ENCODE measurements around the gene MAGI2. TPM values are rescaled to one million over a fixed set of nuclear protein-coding genes. Genes with fewer than 3 reads are reported as not detected.

MAGI2 gene
- polyA plus RNA-seq, 1 donor = 2.6 TPM

- Histone ChIP-seq H3K4me1 (ENCODE audit: control insufficient read depth, insufficient read depth, low read length) (no peaks in the 10 kb centered on the region), H3K27me3 (ENCODE audit: control insufficient read depth, insufficient read depth, low read length) (no peaks in the 10 kb centered on the region), H3K27ac (ENCODE audit: low read length) (no peak overlapping the region), H3K4me3 (ENCODE audit: low read length) (no peak overlapping the region), H3K36me3 (ENCODE audit: control insufficient read depth, insufficient read depth, low read length) (no peaks in the 10 kb centered on the region), H3K9me3 (ENCODE audit: control insufficient read depth, low read depth, low read length) (peaks cover 4% of the 10 kb centered on the region)
- WGBS (ENCODE audit: insufficient coverage, low lambda C conversion rate) = 86% methylated on average over 2 of the region's 3 CpGs
- DNase-seq = no peak
These were observed 1473.3 kb downstream of the MAGI2 start for GRCh38 chr7:77980087-77980713.

GRCh38 chr7:77979219-77979618, 1474.2 kb downstream of the MAGI2 start:
- no peaks in the 10 kb centered on the region for H3K27me3 ChIP-seq (ENCODE audit: control insufficient read depth, insufficient read depth, low read length)
- H3K9me3 ChIP-seq (ENCODE audit: control insufficient read depth, low read depth, low read length) = peaks cover 4% of the 10 kb centered on the region
- H3K36me3 ChIP-seq (ENCODE audit: control insufficient read depth, insufficient read depth, low read length) = no peaks in the 10 kb centered on the region
- H3K27ac ChIP-seq (ENCODE audit: low read length) = no peak overlapping the region
- 100% methylated on average over 1 of the region's 5 CpGs for WGBS (ENCODE audit: insufficient coverage, low lambda C conversion rate)
- no peaks in the 10 kb centered on the region for H3K4me1 ChIP-seq (ENCODE audit: control insufficient read depth, insufficient read depth, low read length)
- no peak for DNase-seq
- H3K4me3 ChIP-seq (ENCODE audit: low read length) = no peak overlapping the region

GRCh38 chr7:77975672-77976480, 1477.6 kb downstream of the MAGI2 start:
- Histone ChIP-seq H3K4me1 (ENCODE audit: control insufficient read depth, insufficient read depth, low read length) (no peaks in the 10 kb centered on the region), H3K27me3 (ENCODE audit: control insufficient read depth, insufficient read depth, low read length) (no peaks in the 10 kb centered on the region), H3K4me3 (ENCODE audit: low read length) (no peak overlapping the region), H3K27ac (ENCODE audit: low read length) (no peak overlapping the region), H3K36me3 (ENCODE audit: control insufficient read depth, insufficient read depth, low read length) (no peaks in the 10 kb centered on the region), H3K9me3 (ENCODE audit: control insufficient read depth, low read depth, low read length) (no peaks in the 10 kb centered on the region)
- WGBS (ENCODE audit: insufficient coverage, low lambda C conversion rate) = no CpG with 5 or more reads among the region's 2 CpGs
- no peak for DNase-seq

GRCh38 chr7:77971726-77972125, 1481.7 kb downstream of the MAGI2 start:
- H3K4me3 ChIP-seq (ENCODE audit: low read length) = no peak overlapping the region
- no peaks in the 10 kb centered on the region for H3K36me3 ChIP-seq (ENCODE audit: control insufficient read depth, insufficient read depth, low read length)
- DNase-seq = no peak

GRCh38 chr7:77967429-77967828, 1486.0 kb downstream of the MAGI2 start:
- H3K27me3 ChIP-seq (ENCODE audit: control insufficient read depth, insufficient read depth, low read length) = no peaks in the 10 kb centered on the region
- no peaks in the 10 kb centered on the region for H3K36me3 ChIP-seq (ENCODE audit: control insufficient read depth, insufficient read depth, low read length)
- H3K4me3 ChIP-seq (ENCODE audit: low read length) = no peak overlapping the region
- H3K9me3 ChIP-seq (ENCODE audit: control insufficient read depth, low read depth, low read length) = no peaks in the 10 kb centered on the region
- DNase-seq = no peak
- no peak overlapping the region for H3K27ac ChIP-seq (ENCODE audit: low read length)
- no peaks in the 10 kb centered on the region for H3K4me1 ChIP-seq (ENCODE audit: control insufficient read depth, insufficient read depth, low read length)

More at GRCh38 chr7:77971726-77972125, 1481.7 kb downstream of the MAGI2 start:
- Histone ChIP-seq H3K4me1 (ENCODE audit: control insufficient read depth, insufficient read depth, low read length) (no peaks in the 10 kb centered on the region), H3K27me3 (ENCODE audit: control insufficient read depth, insufficient read depth, low read length) (no peaks in the 10 kb centered on the region), H3K27ac (ENCODE audit: low read length) (no peak overlapping the region), H3K9me3 (ENCODE audit: control insufficient read depth, low read depth, low read length) (no peaks in the 10 kb centered on the region)
